ENCODE measurements around the gene RBM33. TPM values are rescaled to one million over a fixed set of nuclear protein-coding genes. Genes with fewer than 3 reads are reported as not detected.

RBM33 gene
- total and polyA plus RNA-seq, 2 donors from 2014 or later = 9.8 to 78.7 TPM

DNA sequence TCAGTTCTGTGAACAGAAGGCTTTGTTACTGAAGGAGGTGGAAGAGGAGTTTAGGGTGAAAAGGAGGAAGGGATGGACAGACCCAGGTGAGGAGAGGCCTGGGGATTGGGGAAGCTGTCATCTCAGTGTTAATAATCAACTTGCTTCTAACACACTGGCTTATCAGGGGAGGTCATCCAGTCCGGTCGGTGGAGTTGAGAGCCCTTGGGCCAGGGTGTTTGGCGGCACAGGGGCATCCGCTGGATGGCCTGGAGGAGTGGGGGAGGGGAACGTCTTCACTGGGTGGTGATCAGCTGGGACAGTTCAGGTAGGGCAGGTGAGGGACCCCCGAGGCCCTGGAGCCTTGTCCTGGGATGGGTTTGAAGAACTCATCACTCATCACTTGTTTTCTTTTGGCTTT is 133.9 kb downstream of the RBM33 start:
- Histone ChIP-seq H3K9me3 (ENCODE audit: control insufficient read depth in 2 of 3, insufficient read depth in 1 of 3, low read length in 3 of 3) (no peaks in the 10 kb centered on the region), H3K36me3 (ENCODE audit: control insufficient read depth in 2 of 3, insufficient read depth in 3 of 3, low read length in 3 of 3) (peaks cover 3 to 41% (median 38%) of the 10 kb centered on the region in 3 donors), H3K4me1 (ENCODE audit: control insufficient read depth in 2 of 3, insufficient read depth in 2 of 3, low read depth in 1 of 3, low read length in 3 of 3) (no peaks in the 10 kb centered on the region), H3K27ac (ENCODE audit: low read depth in 2 of 2, low read length in 2 of 2) (no peak overlapping the region), H3K4me3 (ENCODE audit: low read length in 3 of 3) (no peak overlapping the region), H3K9ac (ENCODE audit: low read length in 3 of 3) (no peak overlapping the region), H3K27me3 (ENCODE audit: control insufficient read depth, insufficient read depth, low read length) (no peaks in the 10 kb centered on the region)
- DNase-seq = no peak
- intact Hi-C loops (cut with DNase I) = loop anchor here (10.0 kb wide), 1 partner anchor 184 kb away; no protein-coding TSS in a partner anchor
- TF ChIP-seq, protein P1, sequence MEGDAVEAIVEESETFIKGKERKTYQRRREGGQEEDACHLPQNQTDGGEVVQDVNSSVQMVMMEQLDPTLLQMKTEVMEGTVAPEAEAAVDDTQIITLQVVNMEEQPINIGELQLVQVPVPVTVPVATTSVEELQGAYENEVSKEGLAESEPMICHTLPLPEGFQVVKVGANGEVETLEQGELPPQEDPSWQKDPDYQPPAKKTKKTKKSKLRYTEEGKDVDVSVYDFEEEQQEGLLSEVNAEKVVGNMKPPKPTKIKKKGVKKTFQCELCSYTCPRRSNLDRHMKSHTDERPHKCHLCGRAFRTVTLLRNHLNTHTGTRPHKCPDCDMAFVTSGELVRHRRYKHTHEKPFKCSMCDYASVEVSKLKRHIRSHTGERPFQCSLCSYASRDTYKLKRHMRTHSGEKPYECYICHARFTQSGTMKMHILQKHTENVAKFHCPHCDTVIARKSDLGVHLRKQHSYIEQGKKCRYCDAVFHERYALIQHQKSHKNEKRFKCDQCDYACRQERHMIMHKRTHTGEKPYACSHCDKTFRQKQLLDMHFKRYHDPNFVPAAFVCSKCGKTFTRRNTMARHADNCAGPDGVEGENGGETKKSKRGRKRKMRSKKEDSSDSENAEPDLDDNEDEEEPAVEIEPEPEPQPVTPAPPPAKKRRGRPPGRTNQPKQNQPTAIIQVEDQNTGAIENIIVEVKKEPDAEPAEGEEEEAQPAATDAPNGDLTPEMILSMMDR (IDR thresholded peaks at IDR 0.05; ENCODE audit: borderline replicate concordance, extremely low read depth, insufficient read depth) = no peak
- FAIRE-seq = no peak

DNA sequence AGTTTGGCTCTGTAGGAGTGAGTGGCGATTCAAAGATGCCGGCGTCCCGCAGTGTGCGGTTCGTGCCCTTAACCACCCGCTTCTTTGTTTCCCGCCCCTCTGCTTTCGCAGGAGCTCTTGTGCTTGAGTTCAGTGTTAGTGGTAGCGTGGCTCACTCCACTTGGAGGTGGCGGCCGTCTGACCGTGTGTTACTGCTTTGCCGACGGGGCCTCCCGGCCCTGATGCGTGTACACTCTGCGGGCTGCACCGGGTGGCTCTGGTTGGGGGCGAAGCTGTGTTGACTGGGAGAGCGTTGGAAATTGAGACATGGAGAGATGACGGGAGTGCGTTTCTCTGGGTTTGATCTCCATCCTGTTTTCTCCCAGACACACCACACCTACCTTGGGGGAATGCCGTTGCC is 136.4 kb downstream of the RBM33 start:
- no peaks in the 10 kb centered on the region for H3K4me1 ChIP-seq (ENCODE audit: control insufficient read depth in 2 of 3, insufficient read depth in 2 of 3, low read depth in 1 of 3, low read length in 3 of 3)
- intact Hi-C loops (cut with DNase I) = no loop called here
- no peaks in the 10 kb centered on the region for H3K9me3 ChIP-seq (ENCODE audit: control insufficient read depth in 2 of 3, insufficient read depth in 1 of 3, low read length in 3 of 3)
- no peaks in the 10 kb centered on the region for H3K27me3 ChIP-seq (ENCODE audit: control insufficient read depth, insufficient read depth, low read length)
- TF ChIP-seq, protein P1 (IDR thresholded peaks at IDR 0.05; ENCODE audit: borderline replicate concordance, extremely low read depth, insufficient read depth) = no peak
- DNase-seq (no peak), FAIRE-seq (no peak)
- no peak overlapping the region for H3K9ac ChIP-seq (ENCODE audit: low read length in 3 of 3)
- H3K27ac ChIP-seq (ENCODE audit: low read depth in 2 of 2, low read length in 2 of 2) = no peak overlapping the region
- H3K36me3 ChIP-seq (ENCODE audit: control insufficient read depth in 2 of 3, insufficient read depth in 3 of 3, low read length in 3 of 3) = peaks cover 3 to 28% (median 27%) of the 10 kb centered on the region in 3 donors
- H3K4me3 ChIP-seq (ENCODE audit: low read length in 3 of 3) = no peak overlapping the region

GRCh38 chr7:155781433-155781832 is 137.0 kb downstream of the RBM33 start:
- Histone ChIP-seq H3K9ac (ENCODE audit: low read length in 3 of 3) (no peak overlapping the region), H3K4me1 (ENCODE audit: control insufficient read depth in 2 of 3, insufficient read depth in 2 of 3, low read depth in 1 of 3, low read length in 3 of 3) (no peaks in the 10 kb centered on the region), H3K9me3 (ENCODE audit: control insufficient read depth in 2 of 3, insufficient read depth in 1 of 3, low read length in 3 of 3) (no peaks in the 10 kb centered on the region), H3K36me3 (ENCODE audit: control insufficient read depth in 2 of 3, insufficient read depth in 3 of 3, low read length in 3 of 3) (peaks cover 3 to 25% (median 23%) of the 10 kb centered on the region in 3 donors), H3K27ac (ENCODE audit: low read depth in 2 of 2, low read length in 2 of 2) (no peak overlapping the region), H3K4me3 (ENCODE audit: low read length in 3 of 3) (no peak overlapping the region), H3K27me3 (ENCODE audit: control insufficient read depth, insufficient read depth, low read length) (no peaks in the 10 kb centered on the region)
- FAIRE-seq (no peak), DNase-seq (no peak)
- intact Hi-C loops (cut with DNase I) = no loop called here
- TF ChIP-seq, protein P1 (IDR thresholded peaks at IDR 0.05; ENCODE audit: borderline replicate concordance, extremely low read depth, insufficient read depth) = no peak

DNA sequence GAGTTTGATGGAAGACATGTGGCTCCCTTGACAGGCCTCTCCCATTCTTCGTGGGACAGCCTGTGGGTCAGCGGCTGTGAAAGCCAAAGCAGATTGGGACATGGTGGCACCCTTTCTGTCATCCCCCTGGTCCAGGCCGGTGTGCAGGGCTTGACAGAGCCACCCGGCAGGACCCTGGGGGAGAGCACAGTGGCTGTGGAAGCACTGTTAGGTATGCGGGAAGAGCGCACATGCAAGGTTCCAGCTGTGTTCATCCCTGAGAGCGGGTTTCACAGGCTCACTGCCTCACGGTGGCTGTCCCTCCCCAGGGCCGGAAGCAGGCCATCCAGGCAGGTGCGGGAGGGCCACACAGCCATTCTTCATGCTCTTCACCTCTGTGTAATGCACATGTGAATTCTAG is 138.0 kb downstream of the RBM33 start:
- Histone ChIP-seq H3K9ac (ENCODE audit: low read length in 3 of 3) (no peak overlapping the region), H3K36me3 (ENCODE audit: control insufficient read depth in 2 of 3, insufficient read depth in 3 of 3, low read length in 3 of 3) (peaks cover 0 to 18% (median 14%) of the 10 kb centered on the region in 3 donors), H3K9me3 (ENCODE audit: control insufficient read depth in 2 of 3, insufficient read depth in 1 of 3, low read length in 3 of 3) (no peaks in the 10 kb centered on the region), H3K4me1 (ENCODE audit: control insufficient read depth in 2 of 3, insufficient read depth in 2 of 3, low read depth in 1 of 3, low read length in 3 of 3) (no peaks in the 10 kb centered on the region), H3K27ac (ENCODE audit: low read depth in 2 of 2, low read length in 2 of 2) (no peak overlapping the region), H3K27me3 (ENCODE audit: control insufficient read depth, insufficient read depth, low read length) (no peaks in the 10 kb centered on the region), H3K4me3 (ENCODE audit: low read length in 3 of 3) (no peak overlapping the region)
- DNase-seq (no peak), FAIRE-seq (no peak)
- intact Hi-C loops (cut with DNase I) = no loop called here
- TF ChIP-seq, protein P1 (IDR thresholded peaks at IDR 0.05; ENCODE audit: borderline replicate concordance, extremely low read depth, insufficient read depth) = no peak
